Upper lobe of left lung (tissue), 4 donors: ENCODE results near the gene MYL12A.

Experiments
- CTCF ChIP-seq, 6 experiments: fragments of 450-650 bp in 4 of 6; fragments of 200-600 bp in 2 of 6; sonication (generic) in 2 of 6; IDR thresholded peaks; one replicate each; pipeline ENCODE4 v1.5.1; 2016 to 2019; ENCODE audit warnings: antibody characterized with exemption in 6 of 6
- EP300 ChIP-seq, 4 donors: sonication (generic); formaldehyde crosslinking; IDR thresholded peaks; one replicate each; pipeline ENCODE4 v1.5.1; 2017; ENCODE audit warnings: antibody characterized with exemption in 4 of 4, control low read depth in 2 of 4
- POLR2A ChIP-seq, 4 donors: fragments of 450-650 bp; IDR thresholded peaks; one replicate each; pipeline ENCODE4 v1.5.1; 2016 to 2017; ENCODE audit warnings: antibody characterized with exemption in 4 of 4, mild to moderate bottlenecking in 2 of 4
- POLR2AphosphoS5 ChIP-seq, 2 donors: sonication (generic); formaldehyde crosslinking; IDR thresholded peaks; one replicate each; pipeline ENCODE4 v1.5.1; 2017; ENCODE audit warnings: antibody characterized with exemption in 2 of 2

- TF ChIP-seq POLR2AphosphoS5 (IDR thresholded peaks at IDR 0.05) (no peak), CTCF (IDR thresholded peaks at IDR 0.05) (no peak), POLR2A (IDR thresholded peaks at IDR 0.05) (no peak), EP300 (IDR thresholded peaks at IDR 0.05) (no peak)
Observed at GRCh38 chr18:3233004-3233403, 14.6 kb upstream of the MYL12A start.
